H9 (cell line): Measurements from ENCODE around the gene CNDP2. TPM values are rescaled to one million over a fixed set of nuclear protein-coding genes. Genes with fewer than 3 reads are reported as not detected.

Experiments used
- DNase-seq: peaks from one replicate; pipeline ENCODE4 v3.0.0-alpha.2; 2017
- H2AFZ ChIP-seq: one replicate; pipeline ENCODE4 v1.6.1; 2013; ENCODE audit warnings: mild to moderate bottlenecking, low read length, control low read depth, moderate library complexity
- H2AK5ac ChIP-seq: 2 replicates; pipeline ENCODE4 v1.6.1; 2013; ENCODE audit warnings: low read length, control low read depth, mixed read lengths; ENCODE audit not compliant: insufficient read length
- H2BK120ac ChIP-seq: one replicate; pipeline ENCODE4 v1.6.1; 2013; ENCODE audit warnings: low read depth, mild to moderate bottlenecking, low read length, control low read depth, inconsistent platforms; ENCODE audit not compliant: poor library complexity, severe bottlenecking
- H2BK12ac ChIP-seq: 2 replicates; pipeline ENCODE4 v1.6.1; 2013; ENCODE audit warnings: low read length, control low read depth, mixed read lengths, low read depth; ENCODE audit not compliant: insufficient read length
- H2BK15ac ChIP-seq: 2 replicates; pipeline ENCODE4 v1.6.1; 2013; ENCODE audit warnings: low read depth, low read length, control low read depth
- H2BK20ac ChIP-seq: one replicate; pipeline ENCODE4 v1.6.1; 2013; ENCODE audit warnings: low read depth, mild to moderate bottlenecking, low read length, control low read depth, inconsistent platforms; ENCODE audit not compliant: poor library complexity, severe bottlenecking
- H2BK5ac ChIP-seq: 2 replicates; pipeline ENCODE4 v1.6.1; 2013; ENCODE audit warnings: low read length, control low read depth, mixed read lengths; ENCODE audit not compliant: insufficient read length
- H3K14ac ChIP-seq: 2 replicates; pipeline ENCODE4 v1.6.1; 2013; ENCODE audit warnings: low read length, control low read depth; ENCODE audit not compliant: insufficient read depth
- H3K18ac ChIP-seq: 2 replicates; pipeline ENCODE4 v1.6.1; 2013; ENCODE audit warnings: low read depth, mild to moderate bottlenecking, mixed read lengths, low read length, control low read depth; ENCODE audit not compliant: insufficient read length
- H3K23ac ChIP-seq: 2 replicates; pipeline ENCODE4 v1.6.1; 2013; ENCODE audit warnings: low read length, control low read depth, mixed read lengths, low read depth; ENCODE audit not compliant: insufficient read length
- H3K23me2 ChIP-seq: 2 replicates; pipeline ENCODE4 v1.6.1; 2013; ENCODE audit warnings: low read depth, mild to moderate bottlenecking, mixed read lengths, low read length, control low read depth; ENCODE audit not compliant: insufficient read length, poor library complexity, severe bottlenecking
- H3K27ac ChIP-seq: 2 replicates; pipeline ENCODE4 v1.5.1; 2013; ENCODE audit warnings: low read length, control low read depth, mixed read lengths, low read depth; ENCODE audit not compliant: insufficient read length
- H3K27me3 ChIP-seq: 2 replicates; pipeline ENCODE4 v1.6.1; 2013; ENCODE audit warnings: low read length, control low read depth, inconsistent platforms; ENCODE audit not compliant: insufficient read depth
- H3K4ac ChIP-seq: 2 replicates; pipeline ENCODE4 v1.6.1; 2013; ENCODE audit warnings: low read depth, mild to moderate bottlenecking, control low read depth, inconsistent platforms, low read length, moderate library complexity
- H3K4me1 ChIP-seq: 2 replicates; pipeline ENCODE4 v1.6.1; 2013; ENCODE audit warnings: low read length, control low read depth, inconsistent platforms; ENCODE audit not compliant: insufficient read depth
- H3K4me2 ChIP-seq: 2 replicates; pipeline ENCODE4 v1.6.1; 2013; ENCODE audit warnings: low read length, control low read depth, mixed read lengths; ENCODE audit not compliant: insufficient read length, insufficient read depth
- H3K56ac ChIP-seq: 2 replicates; pipeline ENCODE4 v1.6.1; 2013; ENCODE audit warnings: low read depth, mild to moderate bottlenecking, mixed read lengths, low read length, control low read depth; ENCODE audit not compliant: insufficient read length
- H3K79me1 ChIP-seq: 2 replicates; pipeline ENCODE4 v1.6.1; 2013; ENCODE audit warnings: low read depth, mild to moderate bottlenecking, moderate library complexity, low read length, control low read depth, inconsistent platforms; ENCODE audit not compliant: insufficient read depth, poor library complexity, severe bottlenecking
- H3K79me2 ChIP-seq: 2 replicates; pipeline ENCODE4 v1.6.1; 2013; ENCODE audit warnings: low read length, control low read depth, inconsistent platforms; ENCODE audit not compliant: insufficient read depth
- H3K9ac ChIP-seq: 2 replicates; pipeline ENCODE4 v1.6.1; 2013; ENCODE audit warnings: low read length, control low read depth, mixed read lengths; ENCODE audit not compliant: insufficient read length; ENCODE audit errors: extremely low read depth
- H3K9me3 ChIP-seq: one replicate; pipeline ENCODE4 v1.6.1; 2013; ENCODE audit warnings: low read depth, low read length, inconsistent platforms; ENCODE audit not compliant: control insufficient read depth
- H3T11ph ChIP-seq: one replicate; pipeline ENCODE4 v1.6.1; 2013; ENCODE audit warnings: mild to moderate bottlenecking, low read length, control low read depth, inconsistent platforms
- H4K20me1 ChIP-seq: one replicate; pipeline ENCODE4 v1.6.1; 2013; ENCODE audit not compliant: control insufficient read depth, insufficient read length, insufficient read depth
- H4K5ac ChIP-seq: 2 replicates; pipeline ENCODE4 v1.6.1; 2013; ENCODE audit warnings: low read depth, mild to moderate bottlenecking, mixed read lengths, low read length, control low read depth; ENCODE audit not compliant: insufficient read length
- H4K8ac ChIP-seq: replicated peaks from 2 replicates; pipeline ENCODE4 v1.6.1; 2013; ENCODE audit warnings: low read length, control low read depth, mixed read lengths, low read depth; ENCODE audit not compliant: insufficient read length
- H4K91ac ChIP-seq: 2 replicates; pipeline ENCODE4 v1.6.1; 2013; ENCODE audit warnings: low read depth, mild to moderate bottlenecking, moderate library complexity, mixed read lengths, low read length, control low read depth; ENCODE audit not compliant: insufficient read length
- H3K27ac Mint-ChIP-seq, 3 experiments: 2 replicates in 2 of 3; 3 replicates in 1 of 3; pipeline ENCODE4 v1.8.0; 2020 to 2021; ENCODE audit warnings: mixed read lengths in 3 of 3, mild to moderate bottlenecking in 1 of 3, moderate library complexity in 1 of 3
- H3K27me3 Mint-ChIP-seq: 2 replicates; pipeline ENCODE4 v1.8.0; 2021; ENCODE audit warnings: low read depth, mild to moderate bottlenecking, moderate library complexity, mixed read lengths
- H3K36me3 Mint-ChIP-seq, 3 experiments: 2 replicates in 2 of 3; 3 replicates in 1 of 3; pipeline ENCODE4 v1.8.0; 2020 to 2021; ENCODE audit warnings: low read depth in 3 of 3, mixed read lengths in 3 of 3; ENCODE audit not compliant: insufficient read depth in 1 of 3
- H3K4me1 Mint-ChIP-seq, 2 experiments: 2 replicates each; pipeline ENCODE4 v1.8.0; 2020; ENCODE audit warnings: mixed read lengths in 2 of 2
- H3K4me3 Mint-ChIP-seq, 2 experiments: 2 replicates in 1 of 2; 3 replicates in 1 of 2; pipeline ENCODE4 v1.8.0; 2020 to 2021; ENCODE audit warnings: mild to moderate bottlenecking in 2 of 2, mixed read lengths in 2 of 2, moderate library complexity in 1 of 2
- H3K9me3 Mint-ChIP-seq, 2 experiments: 2 replicates in 1 of 2; 3 replicates in 1 of 2; pipeline ENCODE4 v1.8.0; 2020; ENCODE audit warnings: mild to moderate bottlenecking in 2 of 2, mixed read lengths in 2 of 2, moderate library complexity in 1 of 2
- WGBS: extraction: QIAGEN DNeasy Blood & Tissue Kit; methylation state at CpG from one replicate; pipeline ENCODE4 v1.1.7; 2013; ENCODE audit warnings: missing lambda C conversion rate, low lambda C conversion rate, mixed read lengths; ENCODE audit not compliant: insufficient read length; ENCODE audit errors: extremely low coverage; 5-methylcytosine and 5-hydroxymethylcytosine counted together
- total RNA-seq: library from RNA; stranded (reverse); gene quantifications from 2 replicates; pipeline ENCODE4 v1.2.1, GENCODE V29; 2021
- TF ChIP-seq, protein P1 (sequence below): fragments of 200-600 bp; sonication (generic); conservative IDR thresholded peaks from 3 replicates; pipeline ENCODE4 v1.8.0; 2021; ENCODE audit warnings: antibody characterized with exemption, mild to moderate bottlenecking

CNDP2 gene
- total RNA-seq, 1 experiment from 2014 or later = 212 TPM

- Histone ChIP-seq H3K4ac (no peak overlapping the region), H2BK20ac (no peak overlapping the region), H3K56ac (no peak overlapping the region), H3K79me2 (no peaks in the 10 kb centered on the region; the same call in 1 of the 2 replicates), H2AK5ac (no peak overlapping the region), H3K9ac (no peak overlapping the region), H3K14ac (no peak overlapping the region), H3K9me3 (no peaks in the 10 kb centered on the region), H3K4me2 (no peak overlapping the region), H3T11ph (no peak overlapping the region), H3K23me2 (no peaks in the 10 kb centered on the region), H2AFZ (no peak overlapping the region), H4K20me1 (no peaks in the 10 kb centered on the region), H3K27ac (no peak overlapping the region), H3K23ac (no peak overlapping the region), H3K4me1 (no peaks in the 10 kb centered on the region), H2BK120ac (no peak overlapping the region), H2BK15ac (no peak overlapping the region), H2BK12ac (no peak overlapping the region), H4K91ac (no peak overlapping the region), H3K79me1 (no peaks in the 10 kb centered on the region), H3K18ac (no peak overlapping the region), H2BK5ac (no peak overlapping the region), H3K27me3 (no peaks in the 10 kb centered on the region), H4K8ac (no peak overlapping the region), H4K5ac (no peak overlapping the region)
- H3K4me3 Mint-ChIP-seq = no peak overlapping the region
- 0 out of 2 replicates have a peak, but pooled peaks cover 1% of the 10 kb centered on the region for H3K27me3 Mint-ChIP-seq
- H3K4me1 Mint-ChIP-seq = peaks cover 0 to 2% of the 10 kb centered on the region in 2 experiments; a peak in 2 of 4 replicates
- H3K27ac Mint-ChIP-seq = no peak overlapping the region
- no peak for DNase-seq
- TF ChIP-seq, protein P1, sequence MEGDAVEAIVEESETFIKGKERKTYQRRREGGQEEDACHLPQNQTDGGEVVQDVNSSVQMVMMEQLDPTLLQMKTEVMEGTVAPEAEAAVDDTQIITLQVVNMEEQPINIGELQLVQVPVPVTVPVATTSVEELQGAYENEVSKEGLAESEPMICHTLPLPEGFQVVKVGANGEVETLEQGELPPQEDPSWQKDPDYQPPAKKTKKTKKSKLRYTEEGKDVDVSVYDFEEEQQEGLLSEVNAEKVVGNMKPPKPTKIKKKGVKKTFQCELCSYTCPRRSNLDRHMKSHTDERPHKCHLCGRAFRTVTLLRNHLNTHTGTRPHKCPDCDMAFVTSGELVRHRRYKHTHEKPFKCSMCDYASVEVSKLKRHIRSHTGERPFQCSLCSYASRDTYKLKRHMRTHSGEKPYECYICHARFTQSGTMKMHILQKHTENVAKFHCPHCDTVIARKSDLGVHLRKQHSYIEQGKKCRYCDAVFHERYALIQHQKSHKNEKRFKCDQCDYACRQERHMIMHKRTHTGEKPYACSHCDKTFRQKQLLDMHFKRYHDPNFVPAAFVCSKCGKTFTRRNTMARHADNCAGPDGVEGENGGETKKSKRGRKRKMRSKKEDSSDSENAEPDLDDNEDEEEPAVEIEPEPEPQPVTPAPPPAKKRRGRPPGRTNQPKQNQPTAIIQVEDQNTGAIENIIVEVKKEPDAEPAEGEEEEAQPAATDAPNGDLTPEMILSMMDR = no peak
- no peaks in the 10 kb centered on the region; a peak in 1 of 7 replicates for H3K36me3 Mint-ChIP-seq
- H3K9me3 Mint-ChIP-seq = peaks cover 2 to 4% of the 10 kb centered on the region in 2 experiments; a peak in 2 of 5 replicates
- WGBS = no CpG with 5 or more reads among the region's 7 CpGs
Observed at GRCh38 chr18:74489676-74490075, 6.5 kb upstream of the CNDP2 start.
